GM12878 (cell line): ENCODE measurements around the gene C15orf40.

Experiments used
- MTA3 ChIP-seq: IDR thresholded peaks from 2 replicates; pipeline ENCODE4 v1.6.1; 2012; ENCODE audit warnings: low read length, inconsistent platforms, borderline replicate concordance
- POLR2A ChIP-seq: IDR thresholded peaks from 2 replicates; pipeline ENCODE4 v1.6.1; 2011; ENCODE audit warnings: low read depth, mild to moderate bottlenecking, low read length
- POLR2AphosphoS2 ChIP-seq: IDR thresholded peaks from 2 replicates; pipeline ENCODE4 v1.6.1; 2011; ENCODE audit warnings: low read depth, mild to moderate bottlenecking, low read length, improper control_type of control experiment, moderate library complexity
- TCF7 ChIP-seq: IDR thresholded peaks from 2 replicates; pipeline ENCODE4 v1.6.1; 2014; ENCODE audit warnings: antibody characterized with exemption, borderline replicate concordance
- ZNF687 ChIP-seq: fragments of 450-650 bp; IDR thresholded peaks from 2 replicates; pipeline ENCODE4 v1.6.1; 2017; ENCODE audit warnings: mild to moderate bottlenecking, moderate library complexity
- TF ChIP-seq, protein P1 (sequence below): fragments of 450-650 bp; formaldehyde crosslinking; IDR thresholded peaks from 2 replicates; pipeline ENCODE4 v1.5.0; 2022; ENCODE audit warnings: mild to moderate bottlenecking, missing genetic modification characterization

DNA sequence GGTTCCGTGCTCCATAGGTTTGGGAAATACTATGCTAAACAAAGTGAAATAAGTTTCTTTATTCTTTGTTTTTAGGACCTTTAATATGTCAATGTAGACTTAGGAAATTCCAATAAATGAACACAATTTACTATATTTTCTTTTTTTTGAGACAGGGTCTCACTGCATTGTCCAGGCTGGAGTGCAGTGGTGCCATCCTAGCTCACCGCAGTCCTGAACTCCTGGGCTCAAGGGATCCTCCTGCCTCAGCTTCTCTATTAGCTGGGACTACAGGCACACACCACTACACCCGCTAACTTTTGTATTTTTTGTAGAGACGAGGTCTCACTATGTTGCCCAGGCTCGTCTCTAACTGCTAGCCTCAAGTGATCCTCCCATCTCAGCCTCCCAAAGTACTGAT, 46.5 kb downstream of the C15orf40 start:
- TF ChIP-seq TCF7, result no peak
- TF ChIP-seq POLR2A, result no peak
- TF ChIP-seq, protein P1, sequence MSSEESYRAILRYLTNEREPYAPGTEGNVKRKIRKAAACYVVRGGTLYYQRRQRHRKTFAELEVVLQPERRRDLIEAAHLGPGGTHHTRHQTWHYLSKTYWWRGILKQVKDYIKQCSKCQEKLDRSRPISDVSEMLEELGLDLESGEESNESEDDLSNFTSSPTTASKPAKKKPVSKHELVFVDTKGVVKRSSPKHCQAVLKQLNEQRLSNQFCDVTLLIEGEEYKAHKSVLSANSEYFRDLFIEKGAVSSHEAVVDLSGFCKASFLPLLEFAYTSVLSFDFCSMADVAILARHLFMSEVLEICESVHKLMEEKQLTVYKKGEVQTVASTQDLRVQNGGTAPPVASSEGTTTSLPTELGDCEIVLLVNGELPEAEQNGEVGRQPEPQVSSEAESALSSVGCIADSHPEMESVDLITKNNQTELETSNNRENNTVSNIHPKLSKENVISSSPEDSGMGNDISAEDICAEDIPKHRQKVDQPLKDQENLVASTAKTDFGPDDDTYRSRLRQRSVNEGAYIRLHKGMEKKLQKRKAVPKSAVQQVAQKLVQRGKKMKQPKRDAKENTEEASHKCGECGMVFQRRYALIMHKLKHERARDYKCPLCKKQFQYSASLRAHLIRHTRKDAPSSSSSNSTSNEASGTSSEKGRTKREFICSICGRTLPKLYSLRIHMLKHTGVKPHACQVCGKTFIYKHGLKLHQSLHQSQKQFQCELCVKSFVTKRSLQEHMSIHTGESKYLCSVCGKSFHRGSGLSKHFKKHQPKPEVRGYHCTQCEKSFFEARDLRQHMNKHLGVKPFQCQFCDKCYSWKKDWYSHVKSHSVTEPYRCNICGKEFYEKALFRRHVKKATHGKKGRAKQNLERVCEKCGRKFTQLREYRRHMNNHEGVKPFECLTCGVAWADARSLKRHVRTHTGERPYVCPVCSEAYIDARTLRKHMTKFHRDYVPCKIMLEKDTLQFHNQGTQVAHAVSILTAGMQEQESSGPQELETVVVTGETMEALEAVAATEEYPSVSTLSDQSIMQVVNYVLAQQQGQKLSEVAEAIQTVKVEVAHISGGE (CRISPR knock-in tag), result no peak
- no peak for TF ChIP-seq POLR2AphosphoS2
- no peak for TF ChIP-seq MTA3
- TF ChIP-seq ZNF687, result no peak
